Measurements from ENCODE around the gene ADAMTS12. TPM values are rescaled to one million over a fixed set of nuclear protein-coding genes. Genes with fewer than 3 reads are reported as not detected.

ADAMTS12 gene
- total and polyA plus RNA-seq, 4 donors, result 0.49 to 6.4 (median 2.3) TPM

- Histone ChIP-seq H3K4me1 (ENCODE audit: control insufficient read depth in 4 of 4, insufficient read depth in 4 of 4, low read length in 3 of 4) (peaks cover 5 to 17% (median 11%) of the 10 kb centered on the region in 4 donors), H3K27me3 (ENCODE audit: control insufficient read depth in 4 of 4, insufficient read depth in 4 of 4, low read length in 3 of 4) (peaks cover 3 to 13% (median 10%) of the 10 kb centered on the region in 4 donors), H3K9ac (ENCODE audit: low read depth in 1 of 2, low read length in 2 of 2) (no peak overlapping the region), H3K27ac (ENCODE audit: low read depth in 1 of 2, low read length in 2 of 2) (no peak overlapping the region), H3K36me3 (ENCODE audit: control insufficient read depth in 4 of 4, insufficient read depth in 3 of 4, low read depth in 1 of 4, low read length in 3 of 4) (no peaks in the 10 kb centered on the region), H3K9me3 (ENCODE audit: control insufficient read depth in 4 of 4, low read length in 3 of 4) (no peaks in the 10 kb centered on the region), H3K4me3 (ENCODE audit: low read depth in 1 of 3, low read length in 3 of 3) (no peak overlapping the region)
- DNase-seq (ENCODE audit: low spot score), result no peak
- WGBS, result 18% methylated on average over 54 of the region's 54 CpGs
- TF ChIP-seq EGR1 (IDR thresholded peaks at IDR 0.05; ENCODE audit: low read depth in 2 of 2) (no peak), HNF4G (IDR thresholded peaks at IDR 0.05) (no peak), NR2F2 (IDR thresholded peaks at IDR 0.05) (no peak), YY1 (IDR thresholded peaks at IDR 0.05) (no peak), CTCF (IDR thresholded peaks at IDR 0.05; ENCODE audit: low read depth, low read length, missing input control) (no peak), ZBTB33 (IDR thresholded peaks at IDR 0.05) (no peak), MAX (IDR thresholded peaks at IDR 0.05) (no peak), FOXA2 (IDR thresholded peaks at IDR 0.05) (no peak), FOXA1 (IDR thresholded peaks at IDR 0.05) (no peak), ATF3 (IDR thresholded peaks at IDR 0.05) (no peak), RAD21 (IDR thresholded peaks at IDR 0.05) (no peak), TAF1 (conservative IDR thresholded peaks at IDR 0.05) (no peak), GABPA (IDR thresholded peaks at IDR 0.05 in 1 of 2, conservative IDR thresholded peaks at IDR 0.05 in 1 of 2) (no peak), SP1 (IDR thresholded peaks at IDR 0.05) (no peak), RXRA (IDR thresholded peaks at IDR 0.05) (no peak), JUND (IDR thresholded peaks at IDR 0.05) (no peak), REST (IDR thresholded peaks at IDR 0.05) (no peak)
Observed at GRCh38 chr5:33937707-33938506, 46.1 kb upstream of the ADAMTS12 start.

Measured in liver (tissue), 9 donors.